ENCODE data around the gene ASPN. TPM values are rescaled to one million over a fixed set of nuclear protein-coding genes. Genes with fewer than 3 reads are reported as not detected.
A peak's percentile ranks its signal among the peaks of the same experiment; 100 is the strongest.

ASPN gene
- total and polyA plus RNA-seq, 9 of the 15 experiments (the other 6 are each of a cell fraction or from before 2014, with no cell fraction given), result 0.03 to 0.07 TPM; not detected in 7

- TF ChIP-seq CXXC5 (CRISPR knock-in tag; IDR thresholded peaks at IDR 0.05) (peak; percentile 27; the same call in 1 of the 2 replicates), FOXK2 (conservative IDR thresholded peaks at IDR 0.05 in 1 of 2, IDR thresholded peaks at IDR 0.05 in 1 of 2; ENCODE audit: low read depth in 2 of 2) (0 out of 4 replicates have a peak, but pooled peaks of 1 of the 2 experiments have one; percentile 38), MNT (conservative IDR thresholded peaks at IDR 0.05) (0 out of 4 replicates have a peak, but pooled peaks of 1 of the 2 experiments have one; percentile 24), MCM2 (IDR thresholded peaks at IDR 0.05; ENCODE audit: low read depth) (no peak), CBX3 (IDR thresholded peaks at IDR 0.05; ENCODE audit: borderline replicate concordance in 1 of 2, low read length in 2 of 2) (0 out of 3 replicates have a peak, but pooled peaks of 1 of the 2 experiments have one; percentile 16), SOX6 (IDR thresholded peaks at IDR 0.05) (peak; percentile 47; the same call in 1 of the 2 replicates), PTBP1 (IDR thresholded peaks at IDR 0.05; ENCODE audit: low read depth, low read length) (no peak), LCOR (CRISPR knock-in tag; IDR thresholded peaks at IDR 0.05) (no peak), RCOR1 (IDR thresholded peaks at IDR 0.05; ENCODE audit: borderline replicate concordance in 1 of 2, low read depth in 2 of 2, low read length in 2 of 2) (peak in 1 of 2 experiments; percentile 38; a peak in 1 of 4 replicates), STAT5B (CRISPR knock-in tag; IDR thresholded peaks at IDR 0.05) (no peak), JUN (IDR thresholded peaks at IDR 0.05; ENCODE audit: borderline replicate concordance, low read depth, low read length) (peak; percentile 61; the same call in 1 of the 2 replicates), JUN (CRISPR knock-in tag; IDR thresholded peaks at IDR 0.05; ENCODE audit: borderline replicate concordance) (no peak), ZNF41 (CRISPR knock-in tag; conservative IDR thresholded peaks at IDR 0.05) (no peak), TBL1XR1 (IDR thresholded peaks at IDR 0.05; ENCODE audit: low read length in 2 of 2) (0 out of 4 replicates have a peak, but pooled peaks of 1 of the 2 experiments have one; percentile 9), KLF6 (CRISPR knock-in tag; IDR thresholded peaks at IDR 0.05; ENCODE audit: borderline replicate concordance) (no peak), ZNF445 (CRISPR knock-in tag; IDR thresholded peaks at IDR 0.05; ENCODE audit: low read depth) (no peak), SNRNP70 (optimal IDR thresholded peaks at IDR 0.05; ENCODE audit: low read depth, low read length) (no peak), DPF2 (IDR thresholded peaks at IDR 0.05) (peak; percentile 49; the same call in 1 of the 2 replicates), FOXJ2 (tag; IDR thresholded peaks at IDR 0.05) (no peak), SP2 (IDR thresholded peaks at IDR 0.05; ENCODE audit: extremely low read depth, low read depth, low read length, poor library complexity, severe bottlenecking) (no peak), ZBTB17 (CRISPR knock-in tag; IDR thresholded peaks at IDR 0.05) (no peak), ZNF324 (CRISPR knock-in tag; IDR thresholded peaks at IDR 0.05) (no peak), ZFP1 (CRISPR knock-in tag; IDR thresholded peaks at IDR 0.05) (no peak), HMGN3 (IDR thresholded peaks at IDR 0.05; ENCODE audit: borderline replicate concordance, extremely low read depth, insufficient read length, low read depth, low read length) (no peak), FOXO4 (CRISPR knock-in tag; IDR thresholded peaks at IDR 0.05) (no peak)
These were observed 41.0 kb upstream of the ASPN start (continued) for GRCh38 chr9:92522983-92523970.

Measured in K562 (cell line).